ENCODE data around the gene FZD8.

FZD8 gene

DNA sequence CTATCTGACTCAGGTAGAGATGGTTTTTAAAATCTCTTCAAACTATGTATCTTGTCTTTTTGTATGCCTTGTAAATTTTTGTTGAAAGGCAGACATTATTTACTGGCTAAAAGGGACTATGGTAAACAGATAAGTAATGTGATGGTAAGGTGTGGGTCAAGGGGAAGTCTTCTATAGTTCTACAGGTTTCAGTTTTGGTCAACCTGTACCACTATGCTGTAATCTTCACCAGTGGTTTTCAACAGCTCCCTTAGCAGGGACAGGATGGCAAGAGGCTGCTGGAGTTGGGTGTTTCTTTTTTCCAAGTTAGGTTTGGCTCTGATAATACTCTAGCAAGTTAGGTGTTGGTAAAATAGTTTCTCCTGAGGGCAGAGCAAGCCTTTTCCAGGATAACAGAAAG, 32.7 kb upstream of the FZD8 start:
- TF ChIP-seq CTCF (IDR thresholded peaks at IDR 0.05; ENCODE audit: low read depth, low read length): no peak
- no peak for DNase-seq (ENCODE audit: extremely low read depth, low read depth)

DNA sequence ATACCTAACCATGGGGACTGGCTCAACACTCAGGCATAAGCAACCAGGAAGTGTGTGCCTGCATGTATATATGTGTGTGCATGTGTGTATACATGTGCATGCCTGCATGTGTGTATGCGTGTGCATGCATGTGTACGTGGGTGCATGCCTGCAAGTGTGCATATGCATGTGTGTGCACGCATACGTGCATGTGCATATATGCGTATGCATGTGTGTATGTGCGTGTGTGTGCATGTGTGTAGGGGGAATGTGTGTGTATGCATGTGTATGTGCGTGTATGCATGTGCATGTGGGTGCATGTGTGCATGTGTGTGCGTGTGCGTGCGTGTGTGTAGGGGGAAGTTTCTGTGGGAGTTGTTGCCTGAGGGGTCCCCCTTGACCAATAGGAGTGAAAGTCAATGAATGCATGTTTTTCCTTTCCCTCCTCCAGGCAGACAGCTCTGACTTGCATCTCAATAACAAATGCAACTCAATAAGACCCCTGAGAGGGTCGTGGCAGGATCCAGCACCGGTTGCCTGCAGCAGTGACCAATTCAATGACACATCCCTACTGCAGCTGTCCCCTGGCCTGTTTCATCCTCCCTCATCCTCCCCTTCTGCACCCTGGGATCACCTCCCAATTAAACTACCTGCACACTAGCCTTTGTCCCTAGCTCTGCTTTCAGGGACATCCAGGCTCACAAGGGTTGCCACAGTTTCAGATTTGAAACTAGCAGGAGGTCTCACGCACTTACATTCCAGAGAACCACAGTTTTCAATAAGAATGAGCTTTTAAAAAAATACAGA, 27.0 kb upstream of the FZD8 start:
- TF ChIP-seq CTCF (IDR thresholded peaks at IDR 0.05; ENCODE audit: low read depth, low read length): no peak
- no peak for DNase-seq (ENCODE audit: extremely low read depth, low read depth)

- TF ChIP-seq CTCF (IDR thresholded peaks at IDR 0.05; ENCODE audit: low read depth, low read length): no peak
Observed at GRCh38 chr10:35667971-35668370, 25.9 kb upstream of the FZD8 start.

GRCh38 chr10:35667270-35667889, 25.3 kb upstream of the FZD8 start:
- no peak for DNase-seq (ENCODE audit: extremely low read depth, low read depth)
- no peak for TF ChIP-seq CTCF (IDR thresholded peaks at IDR 0.05; ENCODE audit: low read depth, low read length)

More at GRCh38 chr10:35667971-35668370, 25.9 kb upstream of the FZD8 start:
- DNase-seq (ENCODE audit: extremely low read depth, low read depth): no peak

DNA sequence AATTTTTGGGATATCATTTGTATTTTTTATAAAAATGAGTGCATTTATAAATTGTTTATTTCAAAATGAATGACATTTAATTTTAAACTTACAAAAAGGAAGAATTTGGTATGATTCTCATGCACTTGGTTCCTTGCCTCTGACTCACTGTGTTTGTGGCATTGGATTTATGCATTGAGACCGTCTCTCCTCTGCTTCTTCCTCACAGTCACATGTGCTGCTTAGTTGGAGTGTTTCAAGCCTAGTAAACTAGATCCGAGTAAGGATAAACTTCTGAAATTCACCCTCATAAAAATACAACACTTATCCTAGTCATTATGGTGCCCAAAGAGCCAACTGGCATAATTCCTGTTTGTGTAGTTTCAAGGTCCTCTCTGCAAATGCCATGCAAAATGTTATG, 19.1 kb upstream of the FZD8 start:
- no peak for DNase-seq (ENCODE audit: extremely low read depth, low read depth)
- no peak for TF ChIP-seq CTCF (IDR thresholded peaks at IDR 0.05; ENCODE audit: low read depth, low read length)

DNA sequence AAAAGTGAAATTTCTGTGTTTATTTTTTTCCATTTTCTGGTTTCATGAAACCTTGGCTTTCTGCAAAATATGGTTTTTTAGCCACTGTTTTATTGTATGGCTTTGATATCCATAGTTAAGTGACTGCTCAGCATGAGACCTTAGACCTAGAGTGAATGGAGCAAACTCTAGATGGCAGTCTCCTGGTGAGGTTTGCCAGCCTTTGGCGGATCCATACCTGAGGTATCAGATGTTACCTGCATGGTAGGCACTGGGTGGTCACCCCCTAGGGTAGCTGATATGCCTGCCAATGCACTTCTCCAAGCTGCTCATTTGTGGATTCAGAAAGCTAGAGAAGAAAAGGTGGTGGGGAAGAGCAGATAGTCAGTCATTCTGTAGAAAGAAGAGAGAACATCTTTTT, 17.4 kb upstream of the FZD8 start:
- DNase-seq (ENCODE audit: extremely low read depth, low read depth): no peak
- TF ChIP-seq CTCF (IDR thresholded peaks at IDR 0.05; ENCODE audit: low read depth, low read length): no peak

GRCh38 chr10:35657621-35658020, 15.5 kb upstream of the FZD8 start:
- TF ChIP-seq CTCF (IDR thresholded peaks at IDR 0.05; ENCODE audit: low read depth, low read length): no peak
- DNase-seq (ENCODE audit: extremely low read depth, low read depth): no peak

All from AG09319 (cell line).